Endothelial cell of umbilical vein (primary cell): Measurements from ENCODE around the gene GLIPR1L2. TPM values are rescaled to one million over a fixed set of nuclear protein-coding genes. Genes with fewer than 3 reads are reported as not detected.
"Not testable (repeated sequence)": the region's sequence is repeated elsewhere in the genome, so short reads cannot be mapped to it uniquely, and the experiment has no call there.

ENCODE experiments used
- BruUV-seq: library from RNA; stranded (reverse); fragments of 400-500 nt; replicated peaks from 2 replicates; lab custom pipeline; 2021; lab: Mats Ljungman, UMichigan
- CTCF ChIA-PET: fragments of 300-600, 350-600 bp; sonication (Branson Sonifier 250); formaldehyde crosslinking; loops from one replicate; lab custom pipeline; 2021; ENCODE audit warnings: antibody characterized with exemption, inconsistent platforms; lab: Charles Lee
- POLR2A ChIA-PET: fragments of 300-600, 350-600 bp; sonication (Branson Sonifier 250); formaldehyde crosslinking; loops from one replicate; lab custom pipeline; 2021; ENCODE audit warnings: antibody characterized with exemption, inconsistent platforms; lab: Charles Lee
- DNase-seq: peaks from one replicate; pipeline ENCODE4 v3.0.0-alpha.2; 2011; ENCODE audit warnings: low read depth, low spot score
- FAIRE-seq: peaks from 2 replicates; lab custom pipeline; 2011; peaks lifted over from hg19 to GRCh38; lab: Jason Lieb, UNC
- H2AFZ ChIP-seq: 2 replicates; pipeline ENCODE4 v1.6.0; 2012; ENCODE audit warnings: low read depth, low read length, control low read depth, inconsistent platforms
- H3K27ac ChIP-seq: 2 replicates; pipeline ENCODE4 v1.5.1; 2011; ENCODE audit warnings: low read depth, mild to moderate bottlenecking, control low read depth, low read length, moderate library complexity; ENCODE audit not compliant: insufficient read depth
- H3K27me3 ChIP-seq, 2 experiments: 2 replicates each; pipeline versions ENCODE4 v1.6.0 to v1.6.1; 2011; ENCODE audit warnings: low read length in 2 of 2, mixed read lengths in 1 of 2; ENCODE audit not compliant: control insufficient read depth in 2 of 2, insufficient read depth in 2 of 2
- H3K36me3 ChIP-seq, 2 experiments: 2 replicates in 1 of 2; 3 replicates in 1 of 2; pipeline ENCODE4 v1.5.1; 2011; ENCODE audit warnings: low read length in 2 of 2, mild to moderate bottlenecking in 1 of 2, moderate library complexity in 1 of 2; ENCODE audit not compliant: control insufficient read depth in 2 of 2, insufficient read depth in 2 of 2; ENCODE audit errors: extremely low read depth in 1 of 2
- H3K4me1 ChIP-seq: 3 replicates; pipeline ENCODE4 v1.5.1; 2011; ENCODE audit warnings: mild to moderate bottlenecking, low read length; ENCODE audit not compliant: control insufficient read depth, insufficient read depth; ENCODE audit errors: extremely low read depth
- H3K4me2 ChIP-seq: 2 replicates; pipeline ENCODE4 v1.6.1; 2011; ENCODE audit warnings: low read length, control low read depth, mixed read lengths; ENCODE audit not compliant: insufficient read depth
- H3K4me3 ChIP-seq, 3 experiments: fragments of 200-600 bp in 1 of 3; sonication (generic), shearing (Covaris generic) in 1 of 3; replicated peaks in 1 of 3; 2 replicates each; pipeline ENCODE4 v1.5.1; 2011 to 2016; ENCODE audit warnings: control low read depth in 3 of 3, low read length in 3 of 3, mild to moderate bottlenecking in 2 of 3, inconsistent platforms in 1 of 3, low read depth in 1 of 3, moderate library complexity in 1 of 3; ENCODE audit not compliant: insufficient read depth in 1 of 3
- H3K79me2 ChIP-seq: 2 replicates; pipeline ENCODE4 v1.6.0; 2012; ENCODE audit warnings: low read length, inconsistent platforms; ENCODE audit not compliant: control insufficient read depth, insufficient read depth
- H3K9ac ChIP-seq: replicated peaks from 2 replicates; pipeline ENCODE3; 2011; ENCODE audit warnings: low read length, control low read depth; ENCODE audit not compliant: insufficient read depth; ENCODE audit errors: extremely low read depth
- H3K9me1 ChIP-seq: replicated peaks from 3 replicates; pipeline ENCODE4 v1.6.0; 2011; ENCODE audit warnings: mild to moderate bottlenecking, low read length; ENCODE audit not compliant: control insufficient read depth, insufficient read depth; ENCODE audit errors: extremely low read depth
- H3K9me3 ChIP-seq: replicated peaks from 2 replicates; pipeline ENCODE4 v1.5.1; 2012; ENCODE audit warnings: low read length, inconsistent platforms; ENCODE audit not compliant: control insufficient read depth, insufficient read depth
- H4K20me1 ChIP-seq: replicated peaks from 2 replicates; pipeline ENCODE3; 2011; ENCODE audit warnings: mild to moderate bottlenecking, low read length; ENCODE audit not compliant: control insufficient read depth, insufficient read depth; ENCODE audit errors: extremely low read depth
- GATA2 ChIP-seq: IDR thresholded peaks from 2 replicates; pipeline ENCODE4 v1.7.0; 2011; ENCODE audit warnings: low read depth, mild to moderate bottlenecking, moderate library complexity, mixed read lengths, low read length; ENCODE audit not compliant: insufficient read length, insufficient read depth
- JUN ChIP-seq: IDR thresholded peaks from 2 replicates; pipeline ENCODE4 v1.6.1; 2011; ENCODE audit warnings: borderline replicate concordance, low read depth; ENCODE audit not compliant: insufficient read length, insufficient read depth
- MYC ChIP-seq: IDR thresholded peaks from one replicate; pipeline ENCODE4 v1.6.1; 2011; ENCODE audit warnings: mild to moderate bottlenecking, low read depth, low read length
- POLR2A ChIP-seq: IDR thresholded peaks from 2 replicates; pipeline ENCODE4 v1.6.1; 2012; ENCODE audit warnings: low read depth, mild to moderate bottlenecking, control low read depth, low read length
- dilution Hi-C: fragments of 300-500 bp; cut with MboI; formaldehyde crosslinking; loops from one replicate; pipeline ENCODE4 v1.15.0; 2019; ENCODE audit warnings: low sequenced_read_pairs; ENCODE audit not compliant: extremely low pct_ligation_motif_present
- intact Hi-C: fragments of 100-400 bp; cut with micrococcal nuclease; formaldehyde crosslinking; loops from one replicate; pipeline ENCODE4 v1.10.0; 2022
- polyA plus RNA-seq, 4 experiments: library from polyadenylated mRNA; depleted of rRNA in 3 of 4; stranded (reverse) in 3 of 4; unstranded in 1 of 4; fragments of >200 nt; gene quantifications; 2 replicates each; pipeline versions ENCODE4 v1.2.1 to v1.2.3, GENCODE V29; 2011 to 2012; ENCODE audit warnings: missing spikeins in 1 of 4
- total RNA-seq: library from RNA; stranded (reverse); gene quantifications from 2 replicates; pipeline ENCODE4 v1.2.3, GENCODE V29; 2021
- TF ChIP-seq, protein P1 (sequence below): IDR thresholded peaks from 2 replicates; pipeline ENCODE4 v1.6.1; 2011; ENCODE audit not compliant: insufficient read depth, insufficient read length

GLIPR1L2 gene
- total and polyA plus RNA-seq, 2 donors (not counting 3 experiments of a cell fraction or from before 2014, with no cell fraction given): 0.07 TPM; not detected in 1

- no peak overlapping the region for H3K4me3 ChIP-seq
- intact Hi-C loops: no loop called here
- no peaks in the 10 kb centered on the region for H3K9me3 ChIP-seq
- H2AFZ ChIP-seq: no peak overlapping the region
- no peaks in the 10 kb centered on the region for H3K9me1 ChIP-seq
- TF ChIP-seq MYC (no peak), JUN (no peak), POLR2A (no peak), GATA2 (no peak)
- TF ChIP-seq, protein P1, sequence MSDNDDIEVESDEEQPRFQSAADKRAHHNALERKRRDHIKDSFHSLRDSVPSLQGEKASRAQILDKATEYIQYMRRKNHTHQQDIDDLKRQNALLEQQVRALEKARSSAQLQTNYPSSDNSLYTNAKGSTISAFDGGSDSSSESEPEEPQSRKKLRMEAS: no peak
- no peaks in the 10 kb centered on the region for H3K4me1 ChIP-seq
- no peak for FAIRE-seq
- ChIA-PET CTCF (no interaction called here), POLR2A (no interaction called here)
- no peak for DNase-seq
- H3K27me3 ChIP-seq: no peaks in the 10 kb centered on the region
- no peak overlapping the region for H3K9ac ChIP-seq
- no TSS peak for BruUV-seq
- H3K36me3 ChIP-seq: no peaks in the 10 kb centered on the region
- H3K79me2 ChIP-seq: no peaks in the 10 kb centered on the region
- no peaks in the 10 kb centered on the region for H4K20me1 ChIP-seq
- no peak overlapping the region for H3K27ac ChIP-seq
- dilution Hi-C loops: no loop called here
- no peak overlapping the region for H3K4me2 ChIP-seq
Observed at GRCh38 chr12:75439930-75440329, 49.0 kb downstream of the GLIPR1L2 start.

GRCh38 chr12:75441687-75442449, 51.0 kb downstream of the GLIPR1L2 start:
- H3K4me1 ChIP-seq, DNase-seq, H3K9me3 ChIP-seq, H3K9ac ChIP-seq, H2AFZ ChIP-seq, H3K27me3 ChIP-seq, intact Hi-C loops, H3K4me2 ChIP-seq, FAIRE-seq, H4K20me1 ChIP-seq, H3K36me3 ChIP-seq, dilution Hi-C loops, H3K27ac ChIP-seq, H3K9me1 ChIP-seq, BruUV-seq, H3K4me3 ChIP-seq, H3K79me2 ChIP-seq, POLR2A ChIA-PET: not testable (repeated sequence)
- CTCF ChIA-PET: interaction anchor here (1.2 kb wide), 1 partner anchor 12 kb away, joined by 3 read pairs; no protein-coding TSS in a partner anchor

DNA sequence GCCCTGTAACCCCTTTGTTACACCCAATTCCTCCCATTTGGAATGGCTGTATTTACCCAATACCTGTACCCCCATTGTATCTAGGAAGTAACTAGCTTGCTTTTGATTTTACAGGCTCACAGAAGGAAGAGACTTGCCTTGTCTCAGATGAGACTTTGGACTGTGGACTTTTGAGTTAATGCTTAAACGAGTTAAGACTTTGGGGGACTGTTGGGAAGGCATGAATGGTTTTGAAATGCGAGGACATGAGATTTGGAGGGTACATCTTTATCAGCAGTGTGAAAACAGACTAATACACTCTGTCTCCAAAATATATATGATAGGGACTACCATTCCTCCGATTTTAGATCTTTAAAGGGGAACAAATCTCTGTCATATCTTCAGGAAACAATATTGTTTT, 51.6 kb downstream of the GLIPR1L2 start:
- POLR2A ChIA-PET: not testable (repeated sequence)

More for the DNA sequence above, 51.6 kb downstream of the GLIPR1L2 start:
- H3K4me3 ChIP-seq, dilution Hi-C loops, H3K79me2 ChIP-seq, H3K9ac ChIP-seq, DNase-seq, H3K27me3 ChIP-seq, H3K27ac ChIP-seq, H3K9me1 ChIP-seq, H4K20me1 ChIP-seq, H2AFZ ChIP-seq, BruUV-seq, H3K4me2 ChIP-seq, FAIRE-seq, H3K36me3 ChIP-seq, H3K9me3 ChIP-seq, intact Hi-C loops, H3K4me1 ChIP-seq: not testable (repeated sequence)
- CTCF ChIA-PET: interaction anchor here (1.2 to 1.6 kb wide), 2 partner anchors 11 to 43 kb away, joined by 3 to 5 read pairs; no protein-coding TSS in a partner anchor
